ENCODE measurements around the gene PTPRB.

- TF ChIP-seq, protein P1, sequence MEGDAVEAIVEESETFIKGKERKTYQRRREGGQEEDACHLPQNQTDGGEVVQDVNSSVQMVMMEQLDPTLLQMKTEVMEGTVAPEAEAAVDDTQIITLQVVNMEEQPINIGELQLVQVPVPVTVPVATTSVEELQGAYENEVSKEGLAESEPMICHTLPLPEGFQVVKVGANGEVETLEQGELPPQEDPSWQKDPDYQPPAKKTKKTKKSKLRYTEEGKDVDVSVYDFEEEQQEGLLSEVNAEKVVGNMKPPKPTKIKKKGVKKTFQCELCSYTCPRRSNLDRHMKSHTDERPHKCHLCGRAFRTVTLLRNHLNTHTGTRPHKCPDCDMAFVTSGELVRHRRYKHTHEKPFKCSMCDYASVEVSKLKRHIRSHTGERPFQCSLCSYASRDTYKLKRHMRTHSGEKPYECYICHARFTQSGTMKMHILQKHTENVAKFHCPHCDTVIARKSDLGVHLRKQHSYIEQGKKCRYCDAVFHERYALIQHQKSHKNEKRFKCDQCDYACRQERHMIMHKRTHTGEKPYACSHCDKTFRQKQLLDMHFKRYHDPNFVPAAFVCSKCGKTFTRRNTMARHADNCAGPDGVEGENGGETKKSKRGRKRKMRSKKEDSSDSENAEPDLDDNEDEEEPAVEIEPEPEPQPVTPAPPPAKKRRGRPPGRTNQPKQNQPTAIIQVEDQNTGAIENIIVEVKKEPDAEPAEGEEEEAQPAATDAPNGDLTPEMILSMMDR (IDR thresholded peaks at IDR 0.05) = no peak
- TF ChIP-seq POLR2A (IDR thresholded peaks at IDR 0.05) = no peak
Observed at GRCh38 chr12:70619471-70620152, 17.6 kb downstream of the PTPRB start.

Data from adrenal gland (tissue), 5 donors.